ENCODE results near the gene ZNF845. TPM values are rescaled to one million over a fixed set of nuclear protein-coding genes. Genes with fewer than 3 reads are reported as not detected.

ZNF845 gene
- total RNA-seq, 1 donor from 2014 or later, result 7.5 TPM

- H3K4me1 Mint-ChIP-seq, result peaks cover 14% of the 10 kb centered on the region
- no peak for TF ChIP-seq CTCF (IDR thresholded peaks at IDR 0.05; ENCODE audit: unreplicated experiment)
- H3K36me3 Mint-ChIP-seq, result peaks cover 22% of the 10 kb centered on the region
- peak overlapping the region; percentile 22 for H3K27ac Mint-ChIP-seq
- H3K4me3 Mint-ChIP-seq, result no peak overlapping the region
- no peak for DNase-seq (ENCODE audit: low spot score in 2 of 2, unreplicated experiment in 2 of 2)
- H3K27me3 Mint-ChIP-seq (ENCODE audit: low read depth), result no peaks in the 10 kb centered on the region
- H3K9me3 Mint-ChIP-seq, result no peaks in the 10 kb centered on the region
Measured at GRCh38 chr19:53372196-53372595, 38.6 kb downstream of the ZNF845 start.

- Mint-ChIP-seq H3K36me3 (peaks cover 38% of the 10 kb centered on the region), H3K27ac (no peak overlapping the region), H3K9me3 (no peaks in the 10 kb centered on the region), H3K27me3 (ENCODE audit: low read depth) (no peaks in the 10 kb centered on the region), H3K4me3 (no peak overlapping the region), H3K4me1 (peaks cover 6% of the 10 kb centered on the region)
- no peak for TF ChIP-seq CTCF (IDR thresholded peaks at IDR 0.05; ENCODE audit: unreplicated experiment)
- DNase-seq (ENCODE audit: low spot score in 2 of 2, unreplicated experiment in 2 of 2), result no peak
Measured at GRCh38 chr19:53374288-53374687, 40.7 kb downstream of the ZNF845 start.

- Mint-ChIP-seq H3K4me3 (no peak overlapping the region), H3K4me1 (peaks cover 6% of the 10 kb centered on the region), H3K36me3 (peaks cover 42% of the 10 kb centered on the region), H3K9me3 (no peaks in the 10 kb centered on the region), H3K27me3 (ENCODE audit: low read depth) (no peaks in the 10 kb centered on the region), H3K27ac (no peak overlapping the region)
- DNase-seq (ENCODE audit: low spot score in 2 of 2, unreplicated experiment in 2 of 2), result no peak
- no peak for TF ChIP-seq CTCF (IDR thresholded peaks at IDR 0.05; ENCODE audit: unreplicated experiment)
Measured at GRCh38 chr19:53374743-53375142, 41.2 kb downstream of the ZNF845 start.

GRCh38 chr19:53381376-53381775, 47.8 kb downstream of the ZNF845 start:
- Mint-ChIP-seq H3K27me3 (ENCODE audit: low read depth) (no peaks in the 10 kb centered on the region), H3K36me3 (peaks cover 85% of the 10 kb centered on the region), H3K4me1 (no peaks in the 10 kb centered on the region), H3K27ac (no peak overlapping the region), H3K4me3 (no peak overlapping the region), H3K9me3 (peaks cover 57% of the 10 kb centered on the region)
- TF ChIP-seq CTCF (IDR thresholded peaks at IDR 0.05; ENCODE audit: unreplicated experiment), result no peak
- DNase-seq (ENCODE audit: low spot score in 2 of 2, unreplicated experiment in 2 of 2), result no peak

GRCh38 chr19:53388168-53388567, 54.6 kb downstream of the ZNF845 start:
- TF ChIP-seq CTCF (IDR thresholded peaks at IDR 0.05; ENCODE audit: unreplicated experiment), result no peak
- Mint-ChIP-seq H3K36me3 (peaks cover 47% of the 10 kb centered on the region), H3K9me3 (peaks cover 50% of the 10 kb centered on the region), H3K4me1 (no peaks in the 10 kb centered on the region), H3K4me3 (no peak overlapping the region), H3K27me3 (ENCODE audit: low read depth) (no peaks in the 10 kb centered on the region), H3K27ac (no peak overlapping the region)
- DNase-seq (ENCODE audit: low spot score in 2 of 2, unreplicated experiment in 2 of 2), result no peak

GRCh38 chr19:53388904-53389303, 55.4 kb downstream of the ZNF845 start:
- Mint-ChIP-seq H3K36me3 (peaks cover 40% of the 10 kb centered on the region), H3K27ac (no peak overlapping the region), H3K9me3 (peaks cover 43% of the 10 kb centered on the region), H3K27me3 (ENCODE audit: low read depth) (no peaks in the 10 kb centered on the region), H3K4me3 (no peak overlapping the region), H3K4me1 (no peaks in the 10 kb centered on the region)
- no peak for TF ChIP-seq CTCF (IDR thresholded peaks at IDR 0.05; ENCODE audit: unreplicated experiment)
- no peak for DNase-seq (ENCODE audit: low spot score in 2 of 2, unreplicated experiment in 2 of 2)
